SW480 (cell line): ENCODE results near the gene KLK5.
"Not testable (repeated sequence)": the region's sequence is repeated elsewhere in the genome, so short reads cannot be mapped to it uniquely, and the experiment has no call there.

Source experiments
- DNase-seq: peaks from one replicate; pipeline ENCODE4 v3.0.0-alpha.2; 2016; ENCODE audit warnings: low spot score

KLK5 gene

GRCh38 chr19:50922317-50922853 is 30.5 kb downstream of the KLK5 start:
- DNase-seq: peak; percentile 94

- peak; percentile 61 for DNase-seq
These were observed 31.2 kb downstream of the KLK5 start for GRCh38 chr19:50921426-50922316.

- no peak for DNase-seq
These were observed 36.8 kb downstream of the KLK5 start for GRCh38 chr19:50916069-50916468.

- DNase-seq: peak; percentile 54
These were observed 39.8 kb downstream of the KLK5 start for GRCh38 chr19:50912727-50913716.

- no peak for DNase-seq
These were observed 40.7 kb downstream of the KLK5 start for GRCh38 chr19:50912102-50912599.

- no peak for DNase-seq
These were observed 41.4 kb downstream of the KLK5 start, which contains the start of gene KLK4 for GRCh38 chr19:50911206-50912101. TSS of gene KLK4 (minus strand) at chr19:50911395. CDS start at chr19:50910738, 657 bp downstream.

GRCh38 chr19:50910722-50911121 is 42.1 kb downstream of the KLK5 start:
- DNase-seq: no peak

- peak; percentile 85 for DNase-seq
These were observed 43.4 kb downstream of the KLK5 start for GRCh38 chr19:50909240-50910070.

GRCh38 chr19:50908336-50908735 is 44.5 kb downstream of the KLK5 start:
- no peak for DNase-seq

- no peak for DNase-seq
These were observed 46.6 kb downstream of the KLK5 start for GRCh38 chr19:50906217-50906616.

- no peak for DNase-seq
These were observed 50.2 kb downstream of the KLK5 start for GRCh38 chr19:50902640-50903039.

GRCh38 chr19:50899569-50899968 is 53.3 kb downstream of the KLK5 start:
- no peak for DNase-seq

GRCh38 chr19:50898018-50898417 is 54.8 kb downstream of the KLK5 start:
- no peak for DNase-seq

- DNase-seq: peak; percentile 78
These were observed 55.2 kb downstream of the KLK5 start for GRCh38 chr19:50897612-50898011.

- DNase-seq: no peak
These were observed 55.6 kb downstream of the KLK5 start for GRCh38 chr19:50897191-50897607.

- DNase-seq: peak; percentile 100
These were observed 56.1 kb downstream of the KLK5 start for GRCh38 chr19:50896591-50897190.

GRCh38 chr19:50896089-50896590 is 56.7 kb downstream of the KLK5 start:
- DNase-seq: not testable (repeated sequence)

- no peak for DNase-seq
These were observed 58.1 kb downstream of the KLK5 start for GRCh38 chr19:50894478-50895356.
